Astrocyte (in vitro differentiated cells and primary cell): ENCODE measurements around the gene CHRNA10. TPM values are rescaled to one million over a fixed set of nuclear protein-coding genes. Genes with fewer than 3 reads are reported as not detected.

Source experiments
- DNase-seq: peaks from one replicate; pipeline ENCODE4 v3.0.0-alpha.2; 2010; ENCODE audit warnings: low read depth
- FAIRE-seq: peaks from 2 replicates; lab custom pipeline; 2011; peaks lifted over from hg19 to GRCh38; lab: Jason Lieb, UNC
- H2AFZ ChIP-seq: 2 replicates; pipeline ENCODE4 v1.6.0; 2012; ENCODE audit warnings: low read depth, low read length, inconsistent platforms
- H3K27ac ChIP-seq: 2 replicates; pipeline ENCODE4 v1.5.1; 2011; ENCODE audit warnings: low read depth, low read length, inconsistent platforms
- H3K27me3 ChIP-seq: 2 replicates; pipeline ENCODE4 v1.6.0; 2011; ENCODE audit warnings: low read length, inconsistent platforms; ENCODE audit not compliant: insufficient read depth
- H3K36me3 ChIP-seq: 2 replicates; pipeline ENCODE4 v1.5.1; 2011; ENCODE audit warnings: low read length, inconsistent platforms; ENCODE audit not compliant: insufficient read depth
- H3K4me1 ChIP-seq: 2 replicates; pipeline ENCODE4 v1.5.1; 2011; ENCODE audit warnings: low read length, inconsistent platforms; ENCODE audit not compliant: insufficient read depth
- H3K4me2 ChIP-seq: 2 replicates; pipeline ENCODE4 v1.6.0; 2012; ENCODE audit warnings: low read length, inconsistent platforms
- H3K4me3 ChIP-seq: 2 replicates; pipeline ENCODE4 v1.5.1; 2011; ENCODE audit warnings: low read depth, mild to moderate bottlenecking, low read length, inconsistent platforms; ENCODE audit not compliant: insufficient read depth
- H3K79me2 ChIP-seq: 2 replicates; pipeline ENCODE4 v1.6.0; 2012; ENCODE audit warnings: mild to moderate bottlenecking, low read length, inconsistent platforms; ENCODE audit not compliant: insufficient read depth
- H3K9ac ChIP-seq: 2 replicates; pipeline ENCODE4 v1.6.0; 2012; ENCODE audit warnings: mild to moderate bottlenecking, low read length, inconsistent platforms
- H3K9me3 ChIP-seq: 2 replicates; pipeline ENCODE4 v1.5.1; 2012; ENCODE audit warnings: low read depth, mild to moderate bottlenecking, low read length, inconsistent platforms; ENCODE audit not compliant: insufficient read depth
- H4K20me1 ChIP-seq: 2 replicates; pipeline ENCODE4 v1.6.0; 2012; ENCODE audit warnings: low read length, inconsistent platforms; ENCODE audit not compliant: insufficient read depth
- H3K27ac Mint-ChIP-seq: one replicate; pipeline ENCODE4 v1.8.0; 2021; ENCODE audit warnings: mild to moderate bottlenecking, mixed read lengths; ENCODE audit not compliant: unreplicated experiment
- H3K27me3 Mint-ChIP-seq: one replicate; pipeline ENCODE4 v1.8.0; 2021; ENCODE audit warnings: low read depth, mixed read lengths; ENCODE audit not compliant: unreplicated experiment
- H3K36me3 Mint-ChIP-seq: one replicate; pipeline ENCODE4 v1.8.0; 2021; ENCODE audit warnings: low read depth, mixed read lengths; ENCODE audit not compliant: unreplicated experiment
- H3K4me1 Mint-ChIP-seq: one replicate; pipeline ENCODE4 v1.8.0; 2021; ENCODE audit warnings: low read depth, mixed read lengths; ENCODE audit not compliant: unreplicated experiment
- H3K4me3 Mint-ChIP-seq: one replicate; pipeline ENCODE4 v1.8.0; 2021; ENCODE audit warnings: mild to moderate bottlenecking, moderate library complexity, mixed read lengths; ENCODE audit not compliant: unreplicated experiment
- H3K9me3 Mint-ChIP-seq: one replicate; pipeline ENCODE4 v1.8.0; 2021; ENCODE audit warnings: mild to moderate bottlenecking, mixed read lengths; ENCODE audit not compliant: unreplicated experiment
- CTCF ChIP-seq: IDR thresholded peaks from 2 replicates; pipeline ENCODE4 v1.5.1; 2011; ENCODE audit warnings: low read depth, mild to moderate bottlenecking, inconsistent platforms, low read length, moderate library complexity; ENCODE audit not compliant: insufficient read depth
- EZH2 ChIP-seq: IDR thresholded peaks from 2 replicates; pipeline ENCODE4 v1.6.1; 2012; ENCODE audit warnings: mild to moderate bottlenecking, low read length, inconsistent platforms; ENCODE audit not compliant: insufficient read depth
- total RNA-seq: library from RNA; stranded (reverse); gene quantifications from 2 replicates; pipeline ENCODE4 v1.2.1, GENCODE V29; 2021

CHRNA10 gene
- total RNA-seq, 1 donor from 2014 or later, result 1.5 TPM

GRCh38 chr11:3627291-3627690 lies 43.9 kb downstream of the CHRNA10 start:
- H3K27me3 ChIP-seq, result no peaks in the 10 kb centered on the region
- H3K27me3 Mint-ChIP-seq, result peaks cover 6% of the 10 kb centered on the region
- H2AFZ ChIP-seq, result no peak overlapping the region
- H3K79me2 ChIP-seq, result no peaks in the 10 kb centered on the region
- no peaks in the 10 kb centered on the region for H3K9me3 ChIP-seq
- peak overlapping the region; percentile 50 for H3K27ac Mint-ChIP-seq
- no peak overlapping the region for H3K4me3 Mint-ChIP-seq
- H4K20me1 ChIP-seq, result no peaks in the 10 kb centered on the region
- H3K4me2 ChIP-seq, result no peak overlapping the region
- FAIRE-seq, result no peak
- no peaks in the 10 kb centered on the region for H3K4me1 ChIP-seq
- TF ChIP-seq CTCF, result no peak
- H3K9me3 Mint-ChIP-seq, result no peaks in the 10 kb centered on the region
- peak overlapping the region; percentile 37 for H3K27ac ChIP-seq
- DNase-seq, result peak; percentile 44
- H3K9ac ChIP-seq, result peak overlapping the region; percentile 20
- H3K4me3 ChIP-seq, result no peak overlapping the region
- no peaks in the 10 kb centered on the region for H3K36me3 Mint-ChIP-seq
- H3K36me3 ChIP-seq, result no peaks in the 10 kb centered on the region
- H3K4me1 Mint-ChIP-seq, result peaks cover 6% of the 10 kb centered on the region

GRCh38 chr11:3626250-3626960 lies 44.8 kb downstream of the CHRNA10 start:
- Mint-ChIP-seq H3K36me3 (no peaks in the 10 kb centered on the region), H3K27me3 (peaks cover 8% of the 10 kb centered on the region), H3K4me1 (peaks cover 6% of the 10 kb centered on the region), H3K27ac (peak overlapping the region; percentile 50), H3K4me3 (no peak overlapping the region), H3K9me3 (no peaks in the 10 kb centered on the region)
- no peak for DNase-seq
- Histone ChIP-seq H3K4me1 (no peaks in the 10 kb centered on the region), H3K79me2 (no peaks in the 10 kb centered on the region), H3K9ac (no peak overlapping the region), H3K36me3 (no peaks in the 10 kb centered on the region), H3K27ac (no peak overlapping the region), H3K4me3 (no peak overlapping the region), H4K20me1 (no peaks in the 10 kb centered on the region), H2AFZ (no peak overlapping the region), H3K9me3 (no peaks in the 10 kb centered on the region), H3K4me2 (no peak overlapping the region), H3K27me3 (no peaks in the 10 kb centered on the region)
- no peak for TF ChIP-seq EZH2
- TF ChIP-seq CTCF, result no peak
- FAIRE-seq, result no peak

- H3K36me3 ChIP-seq, result no peaks in the 10 kb centered on the region
- TF ChIP-seq EZH2 (no peak), CTCF (no peak)
- H3K27ac ChIP-seq, result no peak overlapping the region
- no peak overlapping the region for H3K4me3 ChIP-seq
- H3K36me3 Mint-ChIP-seq, result no peaks in the 10 kb centered on the region
- H3K79me2 ChIP-seq, result no peaks in the 10 kb centered on the region
- no peak overlapping the region for H3K9ac ChIP-seq
- H4K20me1 ChIP-seq, result no peaks in the 10 kb centered on the region
- H3K4me2 ChIP-seq, result no peak overlapping the region
- H3K4me1 Mint-ChIP-seq, result peaks cover 6% of the 10 kb centered on the region
- no peak for FAIRE-seq
- DNase-seq, result no peak
- H3K4me1 ChIP-seq, result no peaks in the 10 kb centered on the region
- no peak overlapping the region for H2AFZ ChIP-seq
- H3K27me3 Mint-ChIP-seq, result peaks cover 8% of the 10 kb centered on the region
- no peaks in the 10 kb centered on the region for H3K9me3 ChIP-seq
- no peaks in the 10 kb centered on the region for H3K27me3 ChIP-seq
- H3K27ac Mint-ChIP-seq, result no peak overlapping the region
- peaks cover 2% of the 10 kb centered on the region for H3K9me3 Mint-ChIP-seq
- H3K4me3 Mint-ChIP-seq, result no peak overlapping the region
Measured at GRCh38 chr11:3623767-3624458, 47.3 kb downstream of the CHRNA10 start.
